RPMI8226 (cell line): ENCODE measurements around the gene ZMAT2.
A peak's percentile ranks its signal among the peaks of the same experiment; 100 is the strongest.
"Not testable (repeated sequence)": the region's sequence is repeated elsewhere in the genome, so short reads cannot be mapped to it uniquely, and the experiment has no call there.

ENCODE experiments used
- DNase-seq: peaks from one replicate; pipeline ENCODE4 v3.0.0-alpha.2; 2015

The ZMAT2 gene

GRCh38 chr5:140710899-140711552 lies 10.8 kb downstream of the ZMAT2 start:
- peak; percentile 97 for DNase-seq

DNA sequence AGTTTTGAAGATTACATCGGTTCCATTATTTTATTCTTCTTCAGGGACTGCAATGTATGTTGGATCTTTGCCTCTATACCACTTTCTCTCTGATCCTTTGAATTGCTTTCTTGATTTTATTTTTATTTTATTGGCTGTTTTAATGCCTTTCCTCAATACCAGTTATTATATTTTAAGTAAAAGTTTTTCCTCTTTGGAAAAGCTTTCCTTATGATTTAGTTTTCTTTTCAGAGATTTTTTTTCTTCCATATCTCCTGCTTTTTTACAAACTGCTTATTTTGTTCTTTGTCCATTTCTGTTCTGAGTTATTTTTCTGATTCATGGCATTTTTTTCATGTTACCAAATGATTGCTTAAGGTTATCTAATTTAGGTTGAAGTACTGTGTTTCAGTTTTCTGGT lies 11.5 kb downstream of the ZMAT2 start:
- no peak for DNase-seq

DNA sequence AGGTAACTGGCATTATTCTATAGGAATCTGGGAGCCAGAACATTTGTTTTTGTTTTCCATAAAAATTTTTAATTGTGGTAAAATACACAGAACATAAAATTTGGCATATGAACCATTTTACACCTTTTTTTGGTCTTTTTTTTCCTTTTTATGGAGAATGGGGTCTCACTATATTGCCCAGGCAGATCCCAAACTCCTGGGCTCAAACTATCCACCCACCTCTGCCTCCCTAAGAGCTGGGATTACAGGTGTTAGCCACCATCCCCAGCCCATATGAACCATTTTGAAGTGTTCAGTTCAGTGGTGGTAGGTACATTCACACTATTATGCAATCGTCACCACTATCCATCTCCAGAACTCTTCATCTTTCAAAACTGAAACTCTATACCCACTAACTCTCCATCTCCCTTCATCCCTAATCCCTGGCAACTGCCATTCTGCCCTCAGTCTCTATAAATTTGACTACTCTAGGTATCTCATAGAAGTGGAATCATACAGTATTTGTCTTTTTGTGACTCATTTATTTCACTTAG lies 13.4 kb downstream of the ZMAT2 start:
- DNase-seq: no peak

DNA sequence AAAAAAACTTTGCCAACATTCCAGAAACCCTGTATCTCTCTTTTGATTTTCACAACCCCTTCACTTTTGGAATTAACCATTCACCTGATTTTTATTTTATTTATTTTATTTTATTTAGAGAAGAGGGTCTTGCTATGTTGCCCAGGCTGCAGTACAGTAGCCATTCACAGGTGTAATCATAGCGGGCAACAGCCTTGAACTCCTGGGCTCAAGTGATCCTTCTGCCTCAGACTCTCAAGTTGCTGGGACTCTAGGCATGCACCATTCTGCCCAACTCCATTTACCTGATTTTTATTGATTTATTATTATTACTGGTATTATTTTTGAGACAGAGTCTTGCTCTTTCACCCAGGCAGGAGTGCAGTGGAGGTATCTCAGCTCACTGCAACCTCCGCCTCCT lies 16.0 kb downstream of the ZMAT2 start:
- not testable (repeated sequence) for DNase-seq

GRCh38 chr5:140718266-140718592 lies 18.0 kb downstream of the ZMAT2 start:
- DNase-seq: no peak

DNA sequence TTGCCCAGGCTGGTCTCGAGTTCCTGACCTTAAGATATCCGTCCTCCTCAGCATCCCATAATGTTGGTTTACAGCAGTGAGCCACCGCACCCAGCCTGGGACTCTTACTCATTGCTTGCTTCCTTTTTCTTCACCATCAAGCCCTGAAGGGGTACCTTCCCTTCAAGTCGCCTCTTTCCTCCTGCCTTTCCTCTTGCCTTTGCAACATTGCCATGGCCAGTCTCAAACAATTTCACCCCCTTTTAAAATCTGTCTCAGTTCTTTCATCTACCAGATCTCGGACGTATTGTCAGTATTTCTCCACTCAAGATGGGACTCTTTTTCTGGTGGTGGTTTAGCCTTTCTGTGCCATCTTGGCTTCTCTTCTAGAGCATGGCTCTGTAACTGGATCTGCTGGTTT lies 20.5 kb downstream of the ZMAT2 start:
- DNase-seq: not testable (repeated sequence)

GRCh38 chr5:140721395-140721794 lies 21.1 kb downstream of the ZMAT2 start:
- DNase-seq: not testable (repeated sequence)

GRCh38 chr5:140725799-140726471 lies 25.7 kb downstream of the ZMAT2 start:
- DNase-seq: peak; percentile 69

GRCh38 chr5:140733098-140733497 lies 32.9 kb downstream of the ZMAT2 start:
- no peak for DNase-seq

DNA sequence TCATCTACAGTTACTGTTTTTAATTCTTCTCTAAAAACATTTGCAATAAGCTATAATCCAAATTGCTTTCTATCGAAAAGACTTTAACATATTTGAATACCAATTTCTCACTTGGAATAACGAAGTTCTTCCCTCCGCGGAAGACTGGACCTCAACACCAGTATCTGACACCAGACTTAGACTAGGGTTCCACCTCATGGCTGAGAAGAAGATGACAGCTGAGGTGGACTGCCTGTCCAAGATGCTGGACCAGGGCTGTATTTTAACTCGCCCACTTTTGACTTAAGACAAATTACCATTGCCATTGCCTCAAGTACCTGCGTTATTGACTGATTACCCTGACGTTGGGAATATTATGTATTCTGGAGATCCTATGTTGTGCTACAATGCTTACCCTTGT lies 34.1 kb downstream of the ZMAT2 start:
- DNase-seq: no peak

DNA sequence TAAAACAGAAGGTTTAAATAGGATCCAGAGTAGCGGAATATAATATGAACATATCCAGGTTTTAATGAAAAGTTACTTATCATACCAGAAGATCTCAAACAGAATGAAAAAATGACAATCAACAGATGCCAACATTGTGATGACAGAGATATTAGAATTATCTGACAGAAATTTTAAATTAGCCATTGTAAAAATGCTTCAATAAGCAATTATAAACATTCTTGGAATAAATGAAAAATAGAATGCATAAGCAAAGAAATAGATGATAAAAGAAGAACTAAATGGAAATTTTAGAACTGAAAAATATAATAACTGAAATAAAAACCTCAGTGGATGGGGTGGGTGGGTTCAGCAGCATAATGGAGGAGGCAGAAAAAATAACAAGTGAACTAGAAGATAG lies 37.2 kb downstream of the ZMAT2 start:
- DNase-seq: no peak

DNA sequence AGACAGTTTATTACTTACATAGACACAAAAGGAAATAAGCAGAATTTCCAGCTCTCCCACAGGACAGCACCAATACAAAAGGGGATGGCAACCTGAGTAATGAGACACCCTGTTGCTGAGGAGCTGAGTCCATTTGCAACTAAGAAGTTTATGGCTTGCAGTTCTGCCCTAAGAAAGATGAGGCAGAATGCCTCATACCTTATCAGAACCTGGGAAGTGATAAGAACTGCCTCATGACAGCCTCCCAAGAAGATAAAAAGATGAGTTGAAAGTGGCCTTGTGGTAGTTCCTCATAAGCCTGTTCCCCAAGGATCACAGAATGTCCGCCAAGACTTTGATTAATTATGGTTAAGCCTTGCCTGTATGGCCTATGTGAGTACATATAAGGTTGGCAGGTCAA lies 41.7 kb downstream of the ZMAT2 start:
- DNase-seq: no peak

DNA sequence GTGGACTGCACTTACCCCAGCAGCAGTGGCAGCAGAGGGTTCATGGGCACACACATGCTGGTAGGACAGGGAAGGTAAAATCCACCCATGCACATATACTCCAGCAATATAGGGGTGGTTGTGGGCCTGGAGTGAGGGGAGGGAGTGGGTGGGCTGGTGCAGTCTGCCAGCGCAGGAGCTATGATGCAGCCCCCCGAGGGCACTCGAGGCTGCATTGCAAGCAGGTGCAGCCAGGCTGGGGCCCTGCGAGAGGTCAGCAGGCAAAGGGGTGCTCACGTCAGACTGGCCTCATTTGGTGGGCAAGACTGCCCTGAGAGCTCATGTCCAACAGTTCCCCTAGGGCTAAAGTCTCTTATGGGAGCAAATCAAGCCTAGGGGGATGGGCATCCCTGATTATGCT lies 53.3 kb downstream of the ZMAT2 start:
- no peak for DNase-seq
